HUES6 (cell line): ENCODE data around the gene AP2B1.

ENCODE experiments used
- H3K27ac ChIP-seq: 2 replicates; pipeline ENCODE4 v1.7.0; 2013; ENCODE audit warnings: low read depth, mild to moderate bottlenecking, low read length, inconsistent platforms
- H3K27me3 ChIP-seq: 2 replicates; pipeline ENCODE4 v1.6.1; 2013; ENCODE audit warnings: low read length; ENCODE audit not compliant: control insufficient read depth, insufficient read depth
- H3K36me3 ChIP-seq: 2 replicates; pipeline ENCODE4 v1.6.1; 2013; ENCODE audit warnings: low read length; ENCODE audit not compliant: control insufficient read depth, insufficient read depth
- H3K4me1 ChIP-seq: 2 replicates; pipeline ENCODE4 v1.6.1; 2013; ENCODE audit warnings: low read length; ENCODE audit not compliant: control insufficient read depth, insufficient read depth
- H3K4me3 ChIP-seq: 2 replicates; pipeline ENCODE4 v1.5.1; 2013; ENCODE audit warnings: low read depth, low read length
- H3K9ac ChIP-seq: one replicate; pipeline ENCODE4 v1.6.1; 2013; ENCODE audit warnings: mild to moderate bottlenecking, low read length
- H3K9me3 ChIP-seq: 2 replicates; pipeline ENCODE4 v1.6.1; 2013; ENCODE audit warnings: low read depth, low read length; ENCODE audit not compliant: control insufficient read depth, insufficient read depth

The AP2B1 gene

GRCh38 chr17:35666967-35667532 lies 79.9 kb downstream of the AP2B1 start:
- Histone ChIP-seq H3K27ac (no peak overlapping the region), H3K36me3 (peaks cover 54% of the 10 kb centered on the region)

GRCh38 chr17:35668802-35669201 lies 81.7 kb downstream of the AP2B1 start:
- H3K27me3 ChIP-seq = no peaks in the 10 kb centered on the region
- no peak overlapping the region for H3K9ac ChIP-seq
- no peaks in the 10 kb centered on the region for H3K9me3 ChIP-seq
- no peak overlapping the region for H3K4me3 ChIP-seq
- H3K27ac ChIP-seq = no peak overlapping the region
- peaks cover 8% of the 10 kb centered on the region for H3K4me1 ChIP-seq
- peaks cover 47% of the 10 kb centered on the region for H3K36me3 ChIP-seq

More at GRCh38 chr17:35666967-35667532, 79.9 kb downstream of the AP2B1 start:
- no peak overlapping the region for H3K4me3 ChIP-seq
- no peak overlapping the region for H3K9ac ChIP-seq
- H3K27me3 ChIP-seq = no peaks in the 10 kb centered on the region
- no peaks in the 10 kb centered on the region for H3K9me3 ChIP-seq
- peaks cover 8% of the 10 kb centered on the region for H3K4me1 ChIP-seq

DNA sequence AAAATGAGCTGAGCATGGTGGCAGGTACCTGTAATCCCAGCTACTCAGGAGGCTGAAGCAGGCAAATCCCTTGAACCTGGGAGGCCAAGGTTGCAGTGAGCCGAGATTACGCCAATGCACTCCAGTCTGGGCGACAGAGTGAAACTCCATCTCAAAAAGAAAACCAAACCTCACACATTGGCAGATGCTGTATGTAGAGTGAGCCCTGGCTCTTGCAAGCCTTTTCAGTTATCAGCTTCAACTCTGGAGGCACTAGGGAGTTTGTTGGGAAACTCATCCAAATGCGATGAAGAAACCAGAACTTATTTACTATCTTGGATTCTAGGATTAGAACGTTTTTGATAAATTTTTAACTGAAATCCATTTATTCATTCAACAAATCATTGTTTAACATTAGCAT lies 87.4 kb downstream of the AP2B1 start:
- H3K4me1 ChIP-seq = peaks cover 4% of the 10 kb centered on the region; the same call in 1 of the 2 replicates
- no peak overlapping the region for H3K27ac ChIP-seq
- H3K27me3 ChIP-seq = no peaks in the 10 kb centered on the region
- H3K36me3 ChIP-seq = peaks cover 43% of the 10 kb centered on the region
- no peaks in the 10 kb centered on the region for H3K9me3 ChIP-seq
- no peak overlapping the region for H3K9ac ChIP-seq
- no peak overlapping the region for H3K4me3 ChIP-seq

DNA sequence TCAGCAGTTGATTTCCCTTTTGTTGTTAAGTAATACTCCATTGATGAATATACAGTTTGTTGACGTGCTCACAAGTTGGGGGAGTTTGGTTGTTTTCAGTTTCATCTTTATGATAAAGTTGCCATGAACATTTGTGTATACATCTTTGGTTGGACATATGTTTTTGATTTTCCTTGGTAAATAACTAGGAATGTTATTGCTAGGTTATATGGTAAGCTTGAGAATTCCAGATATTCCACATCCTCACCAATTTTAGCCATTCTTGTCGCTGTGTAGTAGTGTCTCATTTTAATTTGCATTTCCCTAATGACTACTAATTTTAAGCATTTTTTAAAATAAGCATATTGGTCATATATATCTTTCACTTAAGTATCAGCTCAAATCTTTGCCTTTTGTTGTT lies 89.3 kb downstream of the AP2B1 start:
- Histone ChIP-seq H3K27me3 (no peaks in the 10 kb centered on the region), H3K4me1 (peaks cover 4% of the 10 kb centered on the region; the same call in 1 of the 2 replicates), H3K36me3 (peaks cover 48% of the 10 kb centered on the region), H3K9ac (no peak overlapping the region), H3K9me3 (no peaks in the 10 kb centered on the region), H3K27ac (no peak overlapping the region), H3K4me3 (no peak overlapping the region)

DNA sequence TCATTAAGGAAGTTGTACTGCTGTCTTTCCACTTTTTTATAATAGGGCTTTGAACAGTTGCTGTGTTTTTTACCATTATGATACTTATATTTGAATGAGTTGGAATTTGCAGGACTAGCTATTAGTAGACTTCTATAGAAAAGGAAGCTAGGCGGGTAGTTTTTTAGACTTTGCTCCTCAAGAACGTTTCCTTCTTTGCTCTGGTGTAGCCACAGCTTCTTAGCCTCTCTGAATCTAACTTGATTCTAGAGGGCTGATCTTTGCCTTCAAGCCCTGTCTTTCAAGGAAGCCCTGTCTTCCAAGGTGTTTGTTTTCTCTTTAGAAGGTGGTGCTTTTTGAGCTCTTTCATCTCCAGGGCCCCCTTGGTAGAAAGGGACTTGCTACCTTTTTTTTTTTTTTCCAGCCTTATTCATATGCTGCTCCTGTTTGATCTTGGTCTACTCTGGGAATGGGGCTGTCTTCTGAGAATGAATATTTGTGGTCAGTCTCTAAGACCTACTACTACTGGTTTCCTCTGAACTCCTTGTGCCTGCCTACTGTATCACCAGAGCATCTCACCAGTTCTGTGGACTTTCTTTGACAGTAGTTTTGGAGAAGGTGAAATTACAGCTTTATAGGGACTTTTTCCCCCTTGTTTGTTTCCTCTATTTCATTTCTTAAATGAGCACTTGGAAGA lies 92.0 kb downstream of the AP2B1 start:
- Histone ChIP-seq H3K36me3 (peaks cover 49% of the 10 kb centered on the region), H3K9ac (no peak overlapping the region), H3K9me3 (no peaks in the 10 kb centered on the region), H3K27me3 (no peaks in the 10 kb centered on the region), H3K27ac (no peak overlapping the region), H3K4me3 (no peak overlapping the region), H3K4me1 (peaks cover 15% of the 10 kb centered on the region)

GRCh38 chr17:35683591-35683990 lies 96.5 kb downstream of the AP2B1 start:
- Histone ChIP-seq H3K4me3 (no peak overlapping the region), H3K9me3 (no peaks in the 10 kb centered on the region), H3K9ac (no peak overlapping the region), H3K27me3 (no peaks in the 10 kb centered on the region), H3K4me1 (peaks cover 20% of the 10 kb centered on the region), H3K36me3 (peaks cover 60% of the 10 kb centered on the region), H3K27ac (peak overlapping the region; percentile 20; the same call in 1 of the 2 replicates)

DNA sequence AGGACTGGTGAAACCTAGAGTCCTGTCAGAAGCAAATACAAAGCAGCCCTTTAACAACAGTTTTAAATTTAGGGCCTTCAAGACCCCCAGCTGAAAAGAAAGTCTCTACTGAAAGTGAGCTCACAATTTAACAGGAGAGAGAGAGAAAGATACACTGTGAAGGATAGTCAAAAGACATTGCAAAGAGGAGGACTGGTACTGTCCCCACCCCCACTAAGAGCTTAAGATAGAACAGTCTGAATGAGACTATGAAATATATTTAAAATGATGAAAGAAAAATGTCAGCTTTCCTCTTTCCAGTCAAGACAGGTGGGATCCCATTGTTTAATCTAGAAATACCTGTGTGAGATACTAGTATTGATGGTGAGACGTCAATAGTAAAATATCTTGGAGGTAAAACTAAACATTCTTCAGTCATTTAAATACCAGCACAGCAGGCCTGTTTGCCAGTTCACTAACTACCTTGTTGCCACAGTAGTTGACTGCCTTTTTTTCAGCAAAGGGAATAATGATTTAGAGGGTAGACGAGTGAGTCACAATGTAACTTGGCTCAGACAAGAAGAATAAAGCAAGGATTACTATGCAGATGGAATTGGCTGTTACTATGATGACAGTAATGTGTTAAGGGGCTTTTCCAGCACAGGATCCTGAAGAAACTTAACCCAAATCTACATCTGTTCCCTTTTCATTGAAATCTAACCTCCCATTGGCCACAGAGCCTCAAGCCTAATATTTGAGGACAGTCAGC lies 97.1 kb downstream of the AP2B1 start:
- H3K27me3 ChIP-seq = no peaks in the 10 kb centered on the region
- H3K9me3 ChIP-seq = no peaks in the 10 kb centered on the region
- H3K4me3 ChIP-seq = no peak overlapping the region
- H3K4me1 ChIP-seq = peaks cover 20% of the 10 kb centered on the region
- H3K9ac ChIP-seq = no peak overlapping the region
- peak overlapping the region; percentile 41 for H3K27ac ChIP-seq
- H3K36me3 ChIP-seq = peaks cover 62% of the 10 kb centered on the region

- Histone ChIP-seq H3K9ac (no peak overlapping the region), H3K36me3 (peaks cover 57% of the 10 kb centered on the region), H3K4me1 (peaks cover 27% of the 10 kb centered on the region), H3K9me3 (no peaks in the 10 kb centered on the region), H3K27ac (no peak overlapping the region), H3K27me3 (no peaks in the 10 kb centered on the region), H3K4me3 (no peak overlapping the region)
These were observed 105.5 kb downstream of the AP2B1 start for GRCh38 chr17:35692512-35693210.

DNA sequence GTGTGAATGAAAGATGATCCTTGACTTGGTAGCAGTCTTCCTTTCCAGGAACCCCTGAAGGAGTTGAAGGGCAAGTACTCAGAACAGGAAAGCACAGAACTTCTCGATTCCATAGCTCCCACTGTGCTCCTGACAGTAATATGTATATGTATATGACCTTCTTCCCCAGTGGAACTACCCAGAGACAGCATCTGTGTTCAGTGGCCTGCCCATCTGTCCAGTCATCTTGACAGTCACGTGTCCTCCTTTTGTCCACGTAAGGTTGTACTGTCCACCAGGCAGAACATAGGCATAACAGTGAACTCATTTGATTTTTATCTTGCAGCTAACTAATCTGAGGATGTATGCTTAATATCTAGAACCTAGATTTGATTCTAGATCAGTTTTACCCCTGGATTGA lies 106.5 kb downstream of the AP2B1 start:
- Histone ChIP-seq H3K27me3 (no peaks in the 10 kb centered on the region), H3K9ac (no peak overlapping the region), H3K9me3 (no peaks in the 10 kb centered on the region), H3K36me3 (peaks cover 50% of the 10 kb centered on the region), H3K4me3 (no peak overlapping the region), H3K27ac (no peak overlapping the region), H3K4me1 (peaks cover 27% of the 10 kb centered on the region)

DNA sequence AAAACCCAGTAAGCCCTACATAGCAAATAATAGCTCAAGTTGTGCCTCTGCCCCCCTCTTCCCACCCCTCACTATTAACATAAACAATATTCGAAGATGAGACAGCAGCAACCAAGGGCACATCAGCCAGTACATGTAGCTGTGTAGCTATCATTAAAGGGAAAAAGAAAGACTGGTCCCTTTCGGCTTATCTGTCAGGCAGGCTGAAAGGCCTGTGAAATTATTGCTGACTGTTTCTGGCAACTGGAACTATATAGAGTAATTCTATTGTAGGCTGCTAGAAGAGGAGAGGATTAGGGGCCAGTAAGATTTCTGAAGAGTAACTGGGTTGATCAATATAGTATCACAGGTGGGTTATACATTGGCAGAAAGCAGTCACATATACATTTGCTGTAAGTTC lies 107.8 kb downstream of the AP2B1 start:
- H3K4me1 ChIP-seq = peaks cover 27% of the 10 kb centered on the region
- H3K9me3 ChIP-seq = no peaks in the 10 kb centered on the region
- no peak overlapping the region for H3K27ac ChIP-seq
- H3K36me3 ChIP-seq = peaks cover 52% of the 10 kb centered on the region
- no peak overlapping the region for H3K4me3 ChIP-seq
- no peaks in the 10 kb centered on the region for H3K27me3 ChIP-seq
- no peak overlapping the region for H3K9ac ChIP-seq

DNA sequence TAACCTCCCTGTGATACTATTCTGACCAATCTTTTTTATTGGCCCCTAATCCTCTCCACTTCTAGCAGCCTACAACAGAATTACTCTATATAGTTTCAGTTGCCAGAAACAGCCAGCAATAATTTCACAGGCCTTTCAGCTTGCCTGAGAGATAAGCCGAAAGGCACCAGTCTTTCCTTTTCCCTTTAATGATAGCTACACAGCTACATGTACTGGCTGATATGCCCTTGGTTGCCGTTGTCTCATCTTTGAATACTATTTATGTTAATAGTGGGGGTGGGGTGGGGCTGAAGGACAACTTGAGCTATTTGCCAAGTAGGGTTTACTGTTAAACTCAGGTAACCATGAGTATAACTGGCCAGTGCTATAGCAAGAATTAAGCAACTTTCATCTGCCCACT lies 108.5 kb downstream of the AP2B1 start:
- Histone ChIP-seq H3K9ac (no peak overlapping the region), H3K9me3 (no peaks in the 10 kb centered on the region), H3K4me1 (peaks cover 27% of the 10 kb centered on the region), H3K27me3 (no peaks in the 10 kb centered on the region), H3K27ac (no peak overlapping the region), H3K36me3 (peaks cover 52% of the 10 kb centered on the region), H3K4me3 (no peak overlapping the region)
